Left ventricle myocardium inferior (tissue), 1 donor: ENCODE results near the gene GPR108. TPM values are rescaled to one million over a fixed set of nuclear protein-coding genes. Genes with fewer than 3 reads are reported as not detected.
A peak's percentile ranks its signal among the peaks of the same experiment; 100 is the strongest.
"Not testable (repeated sequence)": the region's sequence is repeated elsewhere in the genome, so short reads cannot be mapped to it uniquely, and the experiment has no call there.

Experiments used
- DNase-seq: peaks from one replicate; pipeline ENCODE4 v3.0.0-alpha.2; 2020
- H3K27ac ChIP-seq: fragments of 200-600 bp; replicated peaks from 2 replicates; pipeline ENCODE4 v1.8.0; 2021
- H3K27me3 ChIP-seq: fragments of 200-600 bp; 2 replicates; pipeline ENCODE4 v1.8.0; 2021; ENCODE audit warnings: low read depth
- H3K36me3 ChIP-seq: fragments of 200-600 bp; 2 replicates; pipeline ENCODE4 v1.8.0; 2021
- H3K4me1 ChIP-seq: fragments of 200-600 bp; 2 replicates; pipeline ENCODE4 v1.8.0; 2021
- H3K4me3 ChIP-seq: fragments of 200-600 bp; 2 replicates; pipeline ENCODE4 v1.8.0; 2021; ENCODE audit warnings: mild to moderate bottlenecking, moderate library complexity
- H3K9me3 ChIP-seq: fragments of 200-600 bp; replicated peaks from 2 replicates; pipeline ENCODE4 v1.8.0; 2021
- intact Hi-C: fragments of 100-400 bp; cut with micrococcal nuclease; formaldehyde crosslinking; loops from one replicate; pipeline ENCODE4 v1.11.0; 2022
- total RNA-seq: library from RNA; stranded (reverse); fragmentation: NEBNext Ultra II Directional; extraction: Animal tissue kit (Norgen Biotek cat#: 25700); gene quantifications from one replicate; pipeline ENCODE4 v1.2.1, GENCODE V29; 2021
- TF ChIP-seq, protein P1 (sequence below): fragments of 200-600 bp; IDR thresholded peaks from 2 replicates; pipeline ENCODE4 v1.8.0; 2021; ENCODE audit warnings: antibody characterized with exemption, mild to moderate bottlenecking, borderline replicate concordance
- donor health status: DM: no; HTN: yes; CAD: no; lungs with severe emphysema.

GPR108 gene
- total RNA-seq, 1 donor from 2014 or later, result 22.4 TPM

DNA sequence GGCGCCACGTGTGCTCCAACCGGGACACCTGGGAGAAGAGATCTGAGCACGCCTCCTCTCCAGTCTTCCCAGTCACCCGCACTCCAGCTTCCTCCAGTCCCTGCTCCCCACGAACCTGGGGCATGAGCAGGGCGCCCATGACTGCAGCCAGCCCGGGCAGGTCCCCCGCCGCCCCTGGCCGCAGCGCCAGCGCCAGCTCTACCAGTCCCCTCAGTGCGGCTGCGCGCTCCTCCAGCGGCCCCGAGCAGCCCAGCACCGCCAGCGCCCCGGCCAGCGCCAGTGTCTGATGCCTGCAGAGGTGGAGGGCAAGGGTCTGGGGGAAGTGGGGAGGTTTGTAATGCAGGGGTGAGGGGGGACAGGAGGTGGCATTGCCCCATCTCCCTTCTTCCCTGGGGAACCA is 16.8 kb upstream of the GPR108 start:
- H3K9me3 ChIP-seq, result no peaks in the 10 kb centered on the region
- H3K27me3 ChIP-seq, result no peaks in the 10 kb centered on the region
- intact Hi-C loops, result no loop called here
- peaks cover 29% of the 10 kb centered on the region for H3K4me1 ChIP-seq
- no peak overlapping the region for H3K27ac ChIP-seq
- DNase-seq, result no peak
- no peak overlapping the region for H3K4me3 ChIP-seq
- TF ChIP-seq, protein P1, sequence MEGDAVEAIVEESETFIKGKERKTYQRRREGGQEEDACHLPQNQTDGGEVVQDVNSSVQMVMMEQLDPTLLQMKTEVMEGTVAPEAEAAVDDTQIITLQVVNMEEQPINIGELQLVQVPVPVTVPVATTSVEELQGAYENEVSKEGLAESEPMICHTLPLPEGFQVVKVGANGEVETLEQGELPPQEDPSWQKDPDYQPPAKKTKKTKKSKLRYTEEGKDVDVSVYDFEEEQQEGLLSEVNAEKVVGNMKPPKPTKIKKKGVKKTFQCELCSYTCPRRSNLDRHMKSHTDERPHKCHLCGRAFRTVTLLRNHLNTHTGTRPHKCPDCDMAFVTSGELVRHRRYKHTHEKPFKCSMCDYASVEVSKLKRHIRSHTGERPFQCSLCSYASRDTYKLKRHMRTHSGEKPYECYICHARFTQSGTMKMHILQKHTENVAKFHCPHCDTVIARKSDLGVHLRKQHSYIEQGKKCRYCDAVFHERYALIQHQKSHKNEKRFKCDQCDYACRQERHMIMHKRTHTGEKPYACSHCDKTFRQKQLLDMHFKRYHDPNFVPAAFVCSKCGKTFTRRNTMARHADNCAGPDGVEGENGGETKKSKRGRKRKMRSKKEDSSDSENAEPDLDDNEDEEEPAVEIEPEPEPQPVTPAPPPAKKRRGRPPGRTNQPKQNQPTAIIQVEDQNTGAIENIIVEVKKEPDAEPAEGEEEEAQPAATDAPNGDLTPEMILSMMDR, result no peak
- peaks cover 36% of the 10 kb centered on the region for H3K36me3 ChIP-seq

DNA sequence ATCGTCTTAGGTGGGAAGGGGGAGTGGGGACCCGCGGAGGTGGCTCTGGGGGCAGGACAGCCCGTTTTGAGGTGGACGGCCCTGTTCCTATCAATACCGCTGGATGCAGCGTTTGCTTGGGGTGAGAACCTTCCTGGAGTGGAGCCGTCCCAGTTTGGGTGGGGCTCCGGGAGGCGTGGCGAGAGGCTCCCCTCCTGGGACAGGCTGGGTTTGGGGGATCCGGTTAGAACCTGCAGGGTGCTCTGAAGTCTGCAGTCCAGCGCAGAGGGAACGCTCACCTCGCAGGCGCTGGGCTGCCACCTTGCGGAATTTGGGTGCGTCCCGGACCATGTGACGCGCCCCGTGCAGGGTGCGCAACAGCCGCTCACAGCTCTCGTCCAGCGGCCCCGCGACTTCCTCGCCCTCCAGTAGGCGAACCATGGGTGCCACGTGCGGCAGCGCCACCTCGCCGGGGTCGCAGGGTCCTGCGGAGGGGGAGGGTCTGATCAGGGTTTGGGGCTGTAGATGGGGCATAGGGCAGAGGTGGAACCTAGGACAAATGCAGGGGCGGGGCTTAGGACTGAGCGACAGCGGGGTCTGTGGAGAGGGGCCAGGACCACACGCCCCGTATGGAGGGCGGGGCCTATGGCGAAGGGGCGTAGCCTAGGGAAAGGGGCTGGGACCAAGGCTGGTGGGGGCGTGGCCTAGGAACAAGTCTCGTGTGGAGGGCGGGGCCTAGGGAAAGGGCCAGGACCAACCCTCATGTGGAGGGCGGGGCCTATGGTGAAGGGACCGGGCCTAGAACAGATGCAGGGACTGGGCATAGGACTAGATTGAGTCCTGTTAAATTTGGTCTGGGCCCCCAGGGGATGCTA is 16.0 kb upstream of the GPR108 start:
- Histone ChIP-seq H3K4me1 (peaks cover 36% of the 10 kb centered on the region), H3K27me3 (no peaks in the 10 kb centered on the region), H3K9me3 (no peaks in the 10 kb centered on the region), H3K36me3 (peaks cover 43% of the 10 kb centered on the region), H3K4me3 (peak overlapping the region; percentile 63), H3K27ac (peak overlapping the region; percentile 71)
- DNase-seq, result peak; percentile 78
- TF ChIP-seq, protein P1, result peak; percentile 63
- intact Hi-C loops, result no loop called here

DNA sequence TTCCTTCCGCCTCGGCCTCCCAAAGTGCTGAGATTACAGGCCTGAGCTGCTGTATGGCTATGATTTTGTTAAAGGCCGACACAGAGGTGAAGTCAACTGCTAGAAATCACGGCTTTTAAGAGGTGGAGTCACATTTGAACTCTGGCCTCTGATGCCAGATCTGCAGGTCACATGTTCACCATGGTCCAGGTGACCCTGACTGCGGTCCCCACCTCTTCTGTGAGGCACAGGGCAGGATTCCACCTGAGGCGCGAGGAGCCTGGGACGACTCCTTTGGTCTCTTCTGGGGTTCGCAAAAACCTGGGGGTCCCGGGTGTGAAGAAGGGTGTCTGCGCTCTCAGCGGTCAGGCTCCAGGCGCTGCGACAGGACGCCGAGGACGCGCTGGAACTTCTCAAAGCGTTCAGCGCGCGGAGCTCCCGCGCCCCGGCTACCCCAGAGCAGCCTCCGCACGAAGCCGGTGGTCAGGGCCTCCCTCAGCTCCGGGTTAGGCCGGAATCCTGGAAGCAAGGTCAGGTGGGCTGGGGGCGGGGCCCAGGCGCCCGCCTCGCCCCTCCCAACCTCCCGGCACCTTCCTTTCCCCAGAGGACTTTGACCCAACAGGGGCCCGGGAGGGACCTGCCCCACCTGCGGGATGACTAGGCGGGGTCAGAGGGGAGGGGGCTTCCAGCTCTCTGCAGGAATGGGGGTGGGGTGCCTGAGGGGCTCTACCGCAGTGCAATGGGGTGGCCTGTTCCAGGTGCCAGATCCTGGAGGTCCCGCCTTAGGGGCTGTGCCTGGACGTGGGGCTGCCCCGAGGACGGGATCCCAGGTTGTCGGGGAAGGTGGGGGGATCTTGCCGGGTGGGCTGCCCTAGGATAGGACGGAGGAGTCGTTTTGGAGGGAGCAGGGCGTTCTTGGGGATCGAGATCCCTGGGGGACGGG is 15.1 kb upstream of the GPR108 start:
- no peak for DNase-seq
- no peaks in the 10 kb centered on the region for H3K27me3 ChIP-seq
- peak overlapping the region; percentile 71 for H3K27ac ChIP-seq
- TF ChIP-seq, protein P1, result no peak
- H3K4me1 ChIP-seq, result peaks cover 45% of the 10 kb centered on the region
- intact Hi-C loops, result no loop called here
- no peaks in the 10 kb centered on the region for H3K9me3 ChIP-seq
- H3K4me3 ChIP-seq, result peak overlapping the region; percentile 63
- H3K36me3 ChIP-seq, result peaks cover 52% of the 10 kb centered on the region

DNA sequence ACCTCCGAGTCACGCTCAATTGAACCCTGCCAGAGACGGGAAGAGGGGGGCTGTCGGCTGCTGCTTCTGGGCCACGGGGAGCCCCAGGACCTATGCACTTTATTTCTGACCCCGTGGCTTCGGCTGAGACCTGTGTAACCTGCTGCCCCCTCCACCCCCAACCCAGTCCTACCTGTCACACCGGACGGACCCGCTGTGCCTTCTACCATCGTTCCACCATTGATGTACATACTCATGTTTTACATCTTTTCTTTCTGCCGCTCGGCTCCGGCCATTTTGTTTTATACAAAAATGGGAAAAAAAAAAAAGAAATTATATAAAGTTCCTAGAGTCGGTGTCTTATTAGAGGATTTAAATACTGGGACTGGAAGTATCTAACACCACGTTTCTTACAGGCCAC is 13.8 kb upstream of the GPR108 start:
- intact Hi-C loops, result no loop called here

DNA sequence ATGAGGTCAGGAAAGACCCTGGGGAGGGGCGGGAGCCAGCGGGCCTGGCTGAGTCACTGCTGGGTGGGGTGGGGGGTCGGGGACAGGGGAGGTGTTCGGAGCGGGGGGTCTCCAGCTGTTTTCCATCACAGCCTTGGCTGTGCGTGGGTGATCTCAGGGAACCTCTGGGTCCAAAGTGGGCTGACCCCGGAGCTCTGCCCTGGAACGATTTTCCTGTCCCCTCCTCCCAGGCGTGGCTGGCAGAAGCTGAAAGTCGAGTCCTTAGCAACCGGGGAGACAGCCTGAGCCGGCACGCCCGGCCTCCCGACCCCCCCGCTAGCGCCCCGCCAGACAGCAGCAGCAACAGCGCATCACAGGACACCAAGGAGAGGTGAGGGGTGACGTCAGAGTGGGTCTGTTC is 12.7 kb upstream of the GPR108 start:
- intact Hi-C loops, result no loop called here

More for the DNA sequence above, 13.8 kb upstream of the GPR108 start:
- no peaks in the 10 kb centered on the region for H3K9me3 ChIP-seq
- H3K4me3 ChIP-seq, result no peak overlapping the region
- H3K27ac ChIP-seq, result no peak overlapping the region
- H3K27me3 ChIP-seq, result no peaks in the 10 kb centered on the region
- DNase-seq, result no peak
- H3K36me3 ChIP-seq, result peaks cover 65% of the 10 kb centered on the region
- TF ChIP-seq, protein P1, result no peak
- H3K4me1 ChIP-seq, result peaks cover 56% of the 10 kb centered on the region

DNA sequence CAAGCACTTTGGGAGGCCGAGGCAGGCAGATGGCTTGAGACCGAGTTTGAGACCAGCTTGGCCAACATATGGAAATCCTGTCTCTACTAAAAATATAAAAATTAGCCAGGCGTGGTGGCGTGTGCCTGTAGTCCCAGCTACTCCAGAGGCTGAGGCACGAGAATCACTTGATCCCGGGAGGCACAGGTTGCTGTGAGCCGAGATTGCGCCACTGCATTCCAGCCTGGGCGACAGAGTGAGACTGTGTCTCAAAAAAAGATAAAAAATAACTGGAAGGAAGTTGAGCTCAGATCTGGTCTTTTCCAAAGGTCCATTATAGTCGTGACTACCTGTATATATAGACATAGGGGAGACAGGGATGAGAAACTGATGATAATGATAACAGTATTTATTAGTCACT is 11.2 kb upstream of the GPR108 start:
- peaks cover 80% of the 10 kb centered on the region for H3K4me1 ChIP-seq
- peak overlapping the region; percentile 60 for H3K27ac ChIP-seq
- H3K4me3 ChIP-seq, H3K9me3 ChIP-seq, intact Hi-C loops, DNase-seq, H3K27me3 ChIP-seq: not testable (repeated sequence)
- H3K36me3 ChIP-seq, result peaks cover 86% of the 10 kb centered on the region

More for the DNA sequence above, 12.7 kb upstream of the GPR108 start:
- H3K4me1 ChIP-seq, result peaks cover 67% of the 10 kb centered on the region
- TF ChIP-seq, protein P1, result no peak
- peaks cover 76% of the 10 kb centered on the region for H3K36me3 ChIP-seq
- H3K9me3 ChIP-seq, result no peaks in the 10 kb centered on the region
- no peak overlapping the region for H3K4me3 ChIP-seq
- peak overlapping the region; percentile 60 for H3K27ac ChIP-seq
- H3K27me3 ChIP-seq, result no peaks in the 10 kb centered on the region
- DNase-seq, result peak; percentile 75
